Parathyroid adenoma (tissue), 2 donors: Measurements from ENCODE around the gene EXTL1.

Source experiments
- H2AFZ ChIP-seq: fragments of 300-600 bp; sonication (generic); one replicate; pipeline ENCODE4 v1.7.0; 2017; ENCODE audit warnings: antibody characterized with exemption, mild to moderate bottlenecking
- H3K27ac ChIP-seq: fragments of 300-600 bp; sonication (generic); one replicate; pipeline ENCODE4 v1.7.0; 2017
- H3K27me3 ChIP-seq: fragments of 300-600 bp; sonication (generic); one replicate; pipeline ENCODE4 v1.7.0; 2017; ENCODE audit warnings: low read length; ENCODE audit not compliant: control insufficient read depth, insufficient read depth
- H3K36me3 ChIP-seq: fragments of 300-600 bp; sonication (generic); one replicate; pipeline ENCODE4 v1.7.0; 2017; ENCODE audit warnings: low read length; ENCODE audit not compliant: control insufficient read depth, insufficient read depth
- H3K4me1 ChIP-seq: fragments of 300-600 bp; sonication (generic); one replicate; pipeline ENCODE4 v1.7.0; 2017; ENCODE audit warnings: control low read depth
- H3K4me2 ChIP-seq: fragments of 300-600 bp; sonication (generic); one replicate; pipeline ENCODE4 v1.7.0; 2017; ENCODE audit warnings: low read length
- H3K4me3 ChIP-seq: fragments of 300-600 bp; sonication (generic); one replicate; pipeline ENCODE4 v1.7.0; 2017; ENCODE audit warnings: low read depth, low read length
- H3K79me2 ChIP-seq: fragments of 300-600 bp; sonication (generic); one replicate; pipeline ENCODE4 v1.7.0; 2017; ENCODE audit warnings: control low read depth
- H3K9ac ChIP-seq: fragments of 300-600 bp; sonication (generic); one replicate; pipeline ENCODE4 v1.7.0; 2017; ENCODE audit warnings: mild to moderate bottlenecking
- H3K9me3 ChIP-seq: fragments of 300-600 bp; sonication (generic); one replicate; pipeline ENCODE4 v1.7.0; 2017; ENCODE audit warnings: low read length; ENCODE audit not compliant: control insufficient read depth
- TF ChIP-seq, protein P1 (sequence below): fragments of 300-600 bp; sonication (generic); IDR thresholded peaks from one replicate; pipeline ENCODE4 v1.7.0; 2017; ENCODE audit warnings: antibody characterized with exemption, mild to moderate bottlenecking
- donor health status: primary hyperparathyroidism.

Gene EXTL1, protein sequence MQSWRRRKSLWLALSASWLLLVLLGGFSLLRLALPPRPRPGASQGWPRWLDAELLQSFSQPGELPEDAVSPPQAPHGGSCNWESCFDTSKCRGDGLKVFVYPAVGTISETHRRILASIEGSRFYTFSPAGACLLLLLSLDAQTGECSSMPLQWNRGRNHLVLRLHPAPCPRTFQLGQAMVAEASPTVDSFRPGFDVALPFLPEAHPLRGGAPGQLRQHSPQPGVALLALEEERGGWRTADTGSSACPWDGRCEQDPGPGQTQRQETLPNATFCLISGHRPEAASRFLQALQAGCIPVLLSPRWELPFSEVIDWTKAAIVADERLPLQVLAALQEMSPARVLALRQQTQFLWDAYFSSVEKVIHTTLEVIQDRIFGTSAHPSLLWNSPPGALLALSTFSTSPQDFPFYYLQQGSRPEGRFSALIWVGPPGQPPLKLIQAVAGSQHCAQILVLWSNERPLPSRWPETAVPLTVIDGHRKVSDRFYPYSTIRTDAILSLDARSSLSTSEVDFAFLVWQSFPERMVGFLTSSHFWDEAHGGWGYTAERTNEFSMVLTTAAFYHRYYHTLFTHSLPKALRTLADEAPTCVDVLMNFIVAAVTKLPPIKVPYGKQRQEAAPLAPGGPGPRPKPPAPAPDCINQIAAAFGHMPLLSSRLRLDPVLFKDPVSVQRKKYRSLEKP

DNA sequence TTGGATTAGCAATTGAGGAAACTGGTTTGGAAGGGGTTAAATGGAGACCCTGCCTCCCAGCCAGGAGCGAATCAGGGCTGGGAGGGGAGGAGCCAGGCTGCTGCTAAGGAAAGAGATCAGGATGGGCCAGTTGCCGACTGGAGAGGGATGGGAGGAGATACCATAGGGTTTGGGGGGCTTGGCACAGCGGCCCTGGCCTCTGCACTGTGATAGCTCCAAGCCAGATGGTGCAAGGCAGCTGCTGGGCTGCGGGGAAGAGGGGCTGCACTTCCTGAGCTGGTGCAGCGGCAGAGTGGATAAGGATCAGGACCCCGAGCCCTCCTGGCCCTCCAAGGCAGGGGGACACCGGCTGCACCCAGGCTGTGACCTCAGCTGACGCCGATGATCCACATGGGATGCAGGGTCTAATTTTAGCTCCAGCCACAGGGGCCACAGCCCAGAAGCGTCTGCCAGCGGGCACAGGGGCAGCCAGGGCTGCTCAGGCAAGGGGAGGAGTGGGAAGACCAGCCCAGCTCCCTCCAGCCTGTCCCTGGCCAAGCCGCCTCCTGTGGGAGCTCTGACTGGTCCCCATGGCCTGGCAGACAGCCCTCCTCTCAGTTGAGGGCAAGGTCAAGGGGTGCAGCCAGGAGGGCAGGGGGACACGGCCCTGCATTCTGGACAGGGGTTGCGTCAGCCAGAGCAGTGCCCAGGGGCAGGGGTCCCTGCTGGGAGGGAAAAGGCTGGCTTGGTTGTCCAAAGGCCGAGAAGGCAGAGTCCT lies at the start of gene EXTL1:
Gene EXTL1 (plus strand): TSS at position 129 of the 757 bp plus-strand sequence. CDS start 872 bp downstream, outside the sequence.
- TF ChIP-seq, protein P1, sequence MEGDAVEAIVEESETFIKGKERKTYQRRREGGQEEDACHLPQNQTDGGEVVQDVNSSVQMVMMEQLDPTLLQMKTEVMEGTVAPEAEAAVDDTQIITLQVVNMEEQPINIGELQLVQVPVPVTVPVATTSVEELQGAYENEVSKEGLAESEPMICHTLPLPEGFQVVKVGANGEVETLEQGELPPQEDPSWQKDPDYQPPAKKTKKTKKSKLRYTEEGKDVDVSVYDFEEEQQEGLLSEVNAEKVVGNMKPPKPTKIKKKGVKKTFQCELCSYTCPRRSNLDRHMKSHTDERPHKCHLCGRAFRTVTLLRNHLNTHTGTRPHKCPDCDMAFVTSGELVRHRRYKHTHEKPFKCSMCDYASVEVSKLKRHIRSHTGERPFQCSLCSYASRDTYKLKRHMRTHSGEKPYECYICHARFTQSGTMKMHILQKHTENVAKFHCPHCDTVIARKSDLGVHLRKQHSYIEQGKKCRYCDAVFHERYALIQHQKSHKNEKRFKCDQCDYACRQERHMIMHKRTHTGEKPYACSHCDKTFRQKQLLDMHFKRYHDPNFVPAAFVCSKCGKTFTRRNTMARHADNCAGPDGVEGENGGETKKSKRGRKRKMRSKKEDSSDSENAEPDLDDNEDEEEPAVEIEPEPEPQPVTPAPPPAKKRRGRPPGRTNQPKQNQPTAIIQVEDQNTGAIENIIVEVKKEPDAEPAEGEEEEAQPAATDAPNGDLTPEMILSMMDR: no peak
- Histone ChIP-seq H2AFZ (peak within 1 kb of the TSS; percentile 34), H3K27me3 (no peaks in the 10 kb centered on the region), H3K4me1 (no peaks in the 10 kb centered on the region), H3K9me3 (no peaks in the 10 kb centered on the region), H3K4me3 (no peak within 1 kb of the TSS), H3K36me3 (no peaks in the 10 kb centered on the region), H3K9ac (no peak within 1 kb of the TSS), H3K79me2 (no peaks in the 10 kb centered on the region), H3K4me2 (no peak within 1 kb of the TSS), H3K27ac (no peak within 1 kb of the TSS)

DNA sequence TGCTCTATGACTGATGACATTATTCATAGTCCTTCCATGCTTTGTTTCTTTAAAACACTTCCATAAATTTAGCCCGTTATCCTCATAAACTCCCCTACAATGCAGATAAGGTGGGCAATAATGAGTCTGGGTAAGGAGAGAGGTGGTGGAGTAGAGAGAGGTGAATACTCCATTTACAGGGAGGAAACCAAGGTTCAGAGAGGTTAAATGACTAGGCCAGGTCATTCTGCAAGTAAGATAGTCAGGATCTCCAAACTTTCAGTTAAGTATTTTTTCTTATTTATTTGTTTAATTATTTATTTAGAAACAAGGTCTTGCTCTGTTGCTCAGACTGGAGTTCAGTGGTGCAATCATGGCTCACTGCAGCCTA lies 49.8 kb upstream of the EXTL1 start:
- no peak overlapping the region for H3K4me3 ChIP-seq
- no peaks in the 10 kb centered on the region for H3K36me3 ChIP-seq
- no peaks in the 10 kb centered on the region for H3K9me3 ChIP-seq
- H3K4me1 ChIP-seq: no peaks in the 10 kb centered on the region
- no peak overlapping the region for H3K9ac ChIP-seq
- TF ChIP-seq, protein P1: no peak
- no peaks in the 10 kb centered on the region for H3K27me3 ChIP-seq
- H3K4me2 ChIP-seq: no peak overlapping the region
- no peaks in the 10 kb centered on the region for H3K79me2 ChIP-seq
- H3K27ac ChIP-seq: no peak overlapping the region
- H2AFZ ChIP-seq: no peak overlapping the region

DNA sequence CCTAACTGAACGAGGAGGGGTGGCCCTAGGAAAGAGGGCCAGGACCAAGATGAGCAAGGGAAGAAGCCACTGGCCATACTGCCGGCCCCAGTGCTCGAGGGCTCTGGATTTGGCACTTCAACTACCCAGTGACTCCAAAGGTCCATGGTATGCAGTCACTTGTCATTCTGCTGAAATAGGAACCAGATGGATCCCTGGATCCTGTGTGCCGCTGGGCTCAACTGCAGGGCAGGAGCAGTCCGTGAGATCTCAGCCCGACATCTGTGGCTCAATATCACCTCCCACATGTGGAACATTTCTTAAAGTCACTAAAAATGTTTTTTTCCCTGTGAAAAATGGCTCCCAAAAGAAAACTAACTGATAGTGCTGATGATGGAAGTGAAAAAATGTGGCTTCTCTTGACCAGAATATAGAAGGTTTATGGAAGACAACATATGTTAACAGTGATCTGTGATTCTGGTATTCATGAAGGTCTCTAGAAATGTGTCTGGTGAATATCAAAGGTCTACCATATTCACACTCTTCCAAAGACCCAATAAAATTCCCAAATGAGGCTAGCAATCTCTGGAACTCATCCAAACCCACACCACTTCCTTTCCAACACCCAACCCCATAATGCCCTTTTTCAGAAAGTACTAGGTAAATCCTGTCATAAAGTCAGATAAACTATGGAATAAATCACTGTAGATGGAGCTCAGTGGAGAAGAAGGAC lies 47.8 kb upstream of the EXTL1 start:
- Histone ChIP-seq H3K4me1 (no peaks in the 10 kb centered on the region), H3K79me2 (no peaks in the 10 kb centered on the region), H3K4me3 (no peak overlapping the region), H3K27ac (no peak overlapping the region), H2AFZ (no peak overlapping the region), H3K9me3 (no peaks in the 10 kb centered on the region), H3K27me3 (no peaks in the 10 kb centered on the region), H3K9ac (no peak overlapping the region), H3K36me3 (no peaks in the 10 kb centered on the region), H3K4me2 (no peak overlapping the region)
- TF ChIP-seq, protein P1: no peak

DNA sequence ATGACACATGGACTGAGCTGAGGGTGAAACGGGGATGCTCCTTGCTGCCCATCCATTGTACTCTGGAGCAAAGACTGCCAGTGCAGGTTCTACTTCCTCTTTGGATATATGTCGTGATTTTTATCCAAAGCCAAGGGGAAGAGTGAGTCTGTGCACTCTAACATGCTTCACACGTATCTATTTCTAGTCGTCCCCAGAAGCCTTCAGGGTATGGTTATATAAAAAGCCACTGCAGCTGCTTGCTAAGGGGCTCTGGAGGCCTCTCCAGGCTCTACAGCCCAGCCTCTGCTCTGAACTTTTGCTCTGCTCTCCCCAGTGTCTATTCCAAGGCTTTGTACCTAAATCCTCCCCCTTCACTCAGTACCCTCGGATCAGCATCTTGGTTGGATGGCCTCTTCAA lies 43.8 kb upstream of the EXTL1 start:
- Histone ChIP-seq H3K36me3 (no peaks in the 10 kb centered on the region), H2AFZ (no peak overlapping the region), H3K4me2 (no peak overlapping the region), H3K9ac (no peak overlapping the region), H3K79me2 (no peaks in the 10 kb centered on the region), H3K27ac (no peak overlapping the region), H3K27me3 (no peaks in the 10 kb centered on the region), H3K9me3 (no peaks in the 10 kb centered on the region), H3K4me3 (no peak overlapping the region), H3K4me1 (no peaks in the 10 kb centered on the region)
- TF ChIP-seq, protein P1: no peak
